Right ventricle myocardium inferior (tissue), 1 donor: ENCODE data around the gene PTGR3. TPM values are rescaled to one million over a fixed set of nuclear protein-coding genes. Genes with fewer than 3 reads are reported as not detected.
"Not testable (repeated sequence)": the region's sequence is repeated elsewhere in the genome, so short reads cannot be mapped to it uniquely, and the experiment has no call there.

Experiments
- ATAC-seq: fragments of 200-7000 bp; cut with Tn5 transposase; one replicate; pipeline ENCODE4 v1.9.1; 2020; ENCODE audit warnings: mild to moderate bottlenecking, moderate library complexity
- DNase-seq: peaks from one replicate; pipeline ENCODE4 v3.0.0; 2021; ENCODE audit errors: missing footprints
- intact Hi-C: fragments of 100-400 bp; cut with DNase I; formaldehyde crosslinking; loops from one replicate; pipeline ENCODE4 v1.11.0; 2022
- total RNA-seq: library from RNA; stranded (reverse); fragmentation: NEBNext Ultra II Directional; extraction: Animal tissue kit (Norgen Biotek cat#: 25700); gene quantifications from one replicate; pipeline ENCODE4 v1.2.1, GENCODE V29; 2021
- donor health status: DM: no; HTN: yes; CAD: no; lungs with severe emphysema.

PTGR3 gene
- total RNA-seq, 1 donor from 2014 or later = 71.5 TPM

DNA sequence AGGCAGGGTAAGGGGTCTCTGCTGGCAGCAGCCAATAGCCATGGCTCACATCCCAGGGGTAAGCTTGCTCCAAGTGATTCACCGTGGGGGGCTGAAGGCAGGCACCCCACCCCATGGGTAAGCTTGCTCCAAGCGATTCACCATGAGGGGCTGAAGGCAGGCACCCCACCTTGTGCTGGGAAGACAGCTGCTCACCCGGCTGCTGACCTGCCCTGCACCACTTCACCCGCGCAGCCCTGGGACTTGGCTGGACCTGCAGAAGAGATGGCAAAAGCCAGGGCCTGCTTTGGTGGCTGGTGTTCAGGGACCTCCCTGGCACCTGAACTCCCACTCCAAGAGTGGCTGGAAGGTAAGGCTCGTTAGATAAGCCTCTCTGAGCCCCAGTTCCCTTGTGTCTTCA is 19.2 kb downstream of the PTGR3 start:
- ATAC-seq = no peak
- intact Hi-C loops = no loop called here
- no peak for DNase-seq

DNA sequence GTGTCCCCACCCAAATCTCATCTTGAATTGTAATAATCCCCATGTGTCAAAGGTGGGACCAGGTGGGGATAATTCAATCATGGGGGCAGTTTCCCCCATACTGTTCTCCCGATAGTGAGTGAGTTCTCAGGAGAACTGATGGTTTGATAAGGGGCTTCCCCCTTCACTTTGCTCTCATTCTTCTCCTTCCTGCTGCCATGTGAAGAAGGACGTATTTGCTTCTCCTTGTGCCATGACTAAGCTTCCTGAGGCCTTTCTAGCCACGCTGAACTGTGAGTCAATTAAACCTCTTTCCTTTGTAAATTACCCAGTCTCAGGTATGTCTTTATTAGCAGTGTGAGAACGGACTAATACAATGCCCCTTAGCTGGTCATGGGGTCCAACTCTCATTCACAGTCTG is 21.2 kb downstream of the PTGR3 start:
- ATAC-seq, intact Hi-C loops, DNase-seq: not testable (repeated sequence)

DNA sequence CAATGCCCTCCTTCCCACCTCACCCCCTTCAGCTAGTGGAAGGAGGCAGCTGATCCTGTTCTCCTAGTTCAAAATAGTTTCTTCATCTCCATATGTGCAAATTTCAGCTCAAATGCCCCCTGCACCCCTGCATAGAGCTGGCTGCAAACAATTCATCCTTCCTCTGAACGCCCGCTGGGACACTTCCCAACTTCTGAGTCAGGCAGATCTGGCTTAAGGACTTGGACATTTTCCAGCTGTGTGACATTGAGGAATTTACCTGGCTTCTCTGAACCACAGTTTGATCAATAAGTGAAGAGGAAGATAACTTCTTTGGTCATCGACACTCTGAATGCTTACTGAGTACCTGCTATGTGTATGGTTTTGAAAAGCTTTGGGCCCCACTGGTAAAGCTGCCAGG is 23.5 kb downstream of the PTGR3 start:
- no peak for DNase-seq
- intact Hi-C loops = no loop called here
- ATAC-seq = no peak

DNA sequence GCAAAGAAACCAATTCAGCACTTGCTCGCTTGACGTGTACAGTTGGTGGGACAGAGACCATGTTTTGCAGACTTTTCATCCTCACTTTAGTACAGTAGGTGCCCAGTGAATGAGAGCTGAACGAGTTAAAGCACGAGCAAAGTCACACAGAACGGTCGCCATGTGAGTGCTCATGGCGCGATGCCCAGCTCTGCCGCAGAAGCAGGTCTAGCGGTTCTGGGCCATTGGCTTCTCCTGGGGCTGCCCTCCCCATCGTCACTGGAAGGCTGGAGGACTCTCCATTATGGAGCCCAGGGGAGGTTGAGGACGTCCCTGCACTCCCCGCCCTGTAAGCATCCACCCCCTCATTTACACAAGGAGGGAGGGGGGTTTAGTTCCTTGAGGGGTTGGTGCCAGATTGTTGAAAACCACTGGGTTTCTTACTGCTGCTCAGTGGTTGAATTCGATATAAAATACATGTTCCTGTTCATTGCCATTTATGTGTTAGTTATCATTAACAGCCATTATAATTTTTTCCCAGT is 24.9 kb downstream of the PTGR3 start:
- no peak for DNase-seq
- intact Hi-C loops = no loop called here
- no peak for ATAC-seq

DNA sequence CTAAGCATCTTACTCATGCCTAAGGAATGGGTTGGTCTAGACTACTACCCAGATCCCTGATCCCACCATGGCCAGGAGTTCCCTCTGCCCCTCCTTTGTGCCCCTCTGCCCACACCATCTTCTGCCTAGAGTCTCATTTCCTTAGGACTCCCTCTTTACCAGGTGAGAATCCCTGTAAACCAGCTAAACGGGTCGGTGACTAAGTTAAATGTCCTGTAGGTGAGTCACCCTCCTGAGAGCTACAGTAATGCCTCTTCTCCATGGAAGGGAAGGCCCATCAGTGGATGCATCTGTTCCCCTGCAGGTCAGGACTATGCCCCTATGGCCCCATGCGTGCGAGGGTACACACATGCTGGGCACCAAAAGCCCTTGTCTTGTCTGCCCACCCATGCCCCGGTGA is 25.4 kb downstream of the PTGR3 start:
- ATAC-seq (no peak), DNase-seq (no peak)
- intact Hi-C loops = no loop called here

DNA sequence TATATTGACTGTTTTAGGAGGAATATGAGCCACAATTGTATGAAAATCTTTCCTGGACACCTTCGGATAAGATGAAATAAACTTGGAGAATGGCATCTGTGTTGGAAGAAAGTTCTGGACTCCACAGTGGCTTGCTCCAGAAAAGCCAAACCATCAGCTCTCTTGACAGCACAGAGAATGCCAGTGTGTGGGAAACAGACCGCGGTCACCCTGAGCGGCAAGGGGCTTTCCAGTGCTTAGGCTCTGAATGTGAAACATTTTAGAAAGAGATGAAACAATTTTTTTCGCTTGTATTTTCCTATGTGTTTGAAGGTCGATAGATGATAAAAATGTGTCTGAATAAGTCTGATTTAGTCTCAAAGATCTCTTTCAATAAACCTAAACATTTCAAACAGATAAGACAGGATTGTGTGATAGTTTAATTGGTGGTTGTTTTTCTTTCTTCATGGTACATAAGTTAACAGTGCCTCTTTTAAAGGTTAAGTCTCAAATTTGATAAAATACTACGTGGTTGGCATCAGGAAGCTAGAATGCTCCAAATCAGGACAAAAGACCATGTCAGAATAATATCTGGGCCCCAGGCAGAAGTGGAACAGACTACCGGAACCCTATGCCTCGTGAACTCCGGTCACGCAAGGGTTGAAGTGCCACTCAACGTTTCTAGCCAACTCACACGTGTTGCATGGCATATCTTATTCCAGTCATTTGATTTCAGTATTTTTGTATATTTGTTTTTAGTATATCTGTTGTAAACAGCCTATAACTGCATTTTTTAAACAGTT is 28.9 kb downstream of the PTGR3 start:
- intact Hi-C loops = no loop called here
- ATAC-seq = no peak

DNA sequence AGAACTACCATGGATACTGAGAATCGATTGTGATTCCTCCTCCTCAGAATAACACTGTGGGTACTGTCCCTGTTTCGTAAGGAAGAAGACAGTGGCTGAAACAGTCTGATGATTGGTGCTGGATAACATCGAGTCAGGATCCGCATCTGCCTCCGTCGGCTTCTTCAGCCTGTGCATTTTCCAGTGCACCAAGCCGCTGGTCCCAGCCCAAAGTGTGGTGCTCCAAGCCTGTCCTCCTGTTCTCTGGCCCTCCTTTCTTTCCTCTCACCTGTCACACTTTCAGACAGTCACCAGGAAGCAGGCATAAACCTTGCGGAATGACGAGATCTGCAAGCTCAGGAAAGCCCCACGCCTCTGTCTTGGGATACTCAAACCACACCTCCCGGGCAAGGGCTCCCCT is 30.6 kb downstream of the PTGR3 start:
- no peak for ATAC-seq
- no peak for DNase-seq

More for the DNA sequence above, 28.9 kb downstream of the PTGR3 start:
- no peak for DNase-seq

DNA sequence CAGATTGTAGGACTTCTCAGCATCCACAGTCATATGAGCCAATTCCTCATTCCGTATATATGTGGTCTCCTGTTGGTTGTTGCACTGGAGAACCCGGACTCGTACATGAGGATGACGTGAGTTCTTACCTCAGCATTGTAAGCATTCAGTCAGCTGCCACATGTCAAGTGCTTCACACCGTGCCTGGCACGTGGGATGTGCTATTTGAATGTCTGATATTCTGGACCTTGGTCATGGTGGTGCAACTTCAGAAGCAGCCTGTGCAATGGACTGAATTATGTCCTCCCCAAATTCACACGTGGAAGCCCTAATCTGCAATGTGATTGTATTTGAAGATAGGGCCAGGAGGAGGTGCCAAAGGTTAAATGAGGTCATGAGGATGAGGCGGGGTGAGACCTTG is 32.1 kb downstream of the PTGR3 start:
- intact Hi-C loops = no loop called here
- ATAC-seq = no peak
- no peak for DNase-seq

More for the DNA sequence above, 30.6 kb downstream of the PTGR3 start:
- intact Hi-C loops = no loop called here

DNA sequence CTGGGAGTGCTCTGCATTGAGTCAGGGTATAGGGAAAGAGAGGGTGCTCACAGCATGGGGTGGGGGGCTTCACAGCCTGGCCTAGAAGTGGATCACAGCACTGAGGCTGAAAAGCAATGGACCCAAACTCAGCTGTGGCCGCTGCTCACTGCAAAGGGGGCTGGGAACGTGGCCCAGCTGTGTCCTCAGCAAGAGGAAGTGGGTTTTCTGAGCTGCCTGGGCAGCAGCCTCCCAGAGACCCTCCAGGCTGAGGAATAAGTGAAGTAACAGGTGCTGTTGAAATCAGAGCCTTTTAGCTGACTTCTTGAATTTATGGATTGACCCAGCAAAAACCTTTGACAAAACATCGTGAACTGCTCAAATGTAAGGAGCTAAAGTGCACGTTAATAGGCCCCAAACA is 35.2 kb downstream of the PTGR3 start:
- intact Hi-C loops = loop anchor here (5.0 kb wide), 1 partner anchor 101 kb away; no protein-coding TSS in a partner anchor
- ATAC-seq (no peak), DNase-seq (no peak)

DNA sequence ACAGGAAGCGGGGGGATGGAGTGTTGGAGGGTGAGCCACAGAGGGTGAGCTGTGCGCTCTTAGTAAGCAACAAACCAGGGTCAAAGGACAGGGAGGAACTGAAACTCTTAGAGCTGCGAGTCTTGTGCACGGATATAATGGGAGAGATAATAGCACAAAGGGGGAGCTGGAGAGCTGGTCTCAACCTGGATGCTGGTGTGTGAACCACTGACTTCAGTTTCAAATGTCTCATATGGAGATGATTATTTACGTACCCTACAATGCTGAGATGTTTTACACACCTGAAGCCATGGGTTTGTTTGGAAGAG is 35.9 kb downstream of the PTGR3 start:
- intact Hi-C loops = loop anchor here (5.0 kb wide), 1 partner anchor 101 kb away; no protein-coding TSS in a partner anchor
- DNase-seq (no peak), ATAC-seq (peak; percentile 32)

DNA sequence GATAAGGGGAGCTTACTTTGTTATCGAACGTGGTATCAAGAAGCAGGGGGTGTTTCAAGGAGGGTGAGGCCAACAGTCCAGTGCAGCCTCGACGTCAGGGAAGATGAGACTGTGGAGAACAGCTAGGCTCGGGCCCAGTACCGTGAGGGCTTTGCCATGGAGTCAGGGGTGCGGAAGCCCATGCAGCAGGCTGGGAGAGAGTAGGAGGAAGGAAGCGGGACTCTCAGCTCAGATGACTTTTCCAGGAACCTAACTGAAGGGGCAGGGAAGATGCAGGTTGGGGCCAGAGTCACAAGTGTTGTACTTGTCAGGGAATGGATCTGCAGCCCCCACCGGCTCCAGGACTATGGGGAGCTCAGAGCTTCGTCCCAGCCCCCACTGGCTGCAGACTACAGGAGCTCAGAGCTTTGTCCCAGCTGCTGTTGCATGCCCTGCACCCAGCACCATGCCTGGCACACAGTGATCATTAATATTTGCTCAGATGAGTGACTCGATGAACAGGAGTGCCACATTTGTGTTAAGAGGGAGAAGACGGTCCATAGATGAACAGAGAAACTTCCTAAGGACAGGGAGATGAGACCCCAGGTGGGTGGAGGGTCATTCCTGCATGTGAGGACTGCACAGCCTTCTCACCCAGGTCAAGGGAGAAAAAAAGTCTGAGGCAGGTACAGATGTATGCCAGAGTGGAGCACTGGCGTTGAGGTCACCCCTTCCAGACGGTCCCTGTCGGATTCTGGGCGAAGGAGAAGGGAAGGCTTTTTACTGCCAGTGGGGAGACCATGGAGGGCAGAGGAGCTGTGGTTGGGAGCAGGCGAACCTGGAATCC is 36.4 kb downstream of the PTGR3 start:
- DNase-seq = no peak
- intact Hi-C loops = loop anchor here (5.0 kb wide), 1 partner anchor 100 kb away; no protein-coding TSS in a partner anchor
- no peak for ATAC-seq

DNA sequence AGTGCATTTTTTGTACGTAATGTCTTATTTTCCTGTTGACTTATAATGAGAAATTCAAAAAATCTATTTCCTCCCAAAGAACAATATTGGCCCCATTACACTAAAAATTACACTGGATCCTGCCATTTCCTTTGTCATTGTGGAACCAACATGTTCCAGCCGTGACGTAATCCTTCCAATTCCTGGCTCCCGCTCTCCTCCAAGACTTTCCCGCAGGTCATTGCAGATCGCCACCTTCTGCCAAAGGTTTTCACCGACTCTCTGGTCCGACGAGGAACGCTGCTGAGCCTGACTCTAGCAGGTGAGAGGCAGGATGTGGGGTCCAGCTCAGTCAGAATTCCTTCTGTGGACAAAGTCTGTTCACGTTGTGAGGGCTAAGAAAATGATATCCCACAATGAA is 38.0 kb downstream of the PTGR3 start:
- intact Hi-C loops = loop anchor here (5.0 kb wide), 1 partner anchor 99 kb away; no protein-coding TSS in a partner anchor
- ATAC-seq (no peak), DNase-seq (no peak)

DNA sequence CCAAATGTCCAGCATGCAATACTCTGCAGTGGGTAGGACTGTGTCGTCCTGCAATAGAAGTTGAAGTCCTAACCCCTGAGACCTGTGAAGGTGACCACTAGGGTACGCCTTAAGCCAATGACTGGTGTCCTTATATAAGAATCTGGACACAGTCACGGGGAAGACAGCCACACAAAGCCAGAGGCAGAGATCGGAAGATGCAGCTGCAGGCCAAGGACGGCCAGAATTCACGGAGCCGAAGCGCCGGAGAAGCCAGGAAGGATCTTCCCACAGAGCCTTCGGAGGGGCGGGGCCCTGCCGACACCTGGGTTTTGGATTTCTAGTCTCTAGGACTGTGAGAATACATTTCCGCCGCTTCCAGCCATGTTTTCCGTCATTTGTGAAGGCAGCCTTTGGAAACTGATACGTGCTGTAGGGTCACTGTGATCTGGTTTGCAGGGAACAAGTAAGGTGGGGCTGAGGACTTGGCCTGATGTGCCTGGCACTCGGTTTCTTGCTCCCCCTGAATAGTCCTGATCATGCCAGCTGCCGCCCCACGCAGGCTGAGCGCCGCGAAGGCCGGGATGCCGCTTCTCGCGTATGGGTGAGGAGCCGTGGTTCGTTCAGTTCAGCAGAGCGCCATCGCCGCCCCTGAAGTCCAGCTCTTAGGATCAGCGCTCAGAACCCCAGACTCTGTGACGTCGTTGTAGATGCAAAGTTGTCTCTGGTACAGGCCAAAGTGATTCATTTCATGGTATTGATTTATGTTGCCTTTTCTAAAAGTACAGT is 38.7 kb downstream of the PTGR3 start:
- ATAC-seq (peak; percentile 35), DNase-seq (no peak)
- intact Hi-C loops = loop anchor here (5.0 kb wide), 1 partner anchor 98 kb away; no protein-coding TSS in a partner anchor

DNA sequence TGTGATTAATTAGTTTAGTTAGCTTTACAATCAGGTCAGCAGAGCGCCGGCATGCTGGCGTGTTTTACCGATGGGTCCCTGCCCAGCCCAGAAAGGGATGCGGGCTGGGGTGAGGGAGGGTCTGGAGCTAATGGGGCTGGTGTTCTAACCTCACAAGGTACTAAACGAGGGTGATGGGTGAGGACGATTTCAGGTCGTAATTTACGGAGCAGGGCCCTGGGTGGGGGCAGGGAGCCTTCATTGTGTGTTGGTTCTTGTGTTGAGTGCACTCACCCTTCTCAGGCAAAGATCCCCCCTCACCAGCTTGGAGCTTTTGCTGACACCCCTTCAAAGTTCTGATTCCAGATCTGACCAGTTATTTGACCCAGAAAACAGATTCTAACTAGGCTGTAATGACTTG is 39.5 kb downstream of the PTGR3 start:
- no peak for ATAC-seq
- intact Hi-C loops = loop anchor here (10.0 kb wide), 2 partner anchors 75 to 305 kb away; no protein-coding TSS in a partner anchor
- DNase-seq = no peak

DNA sequence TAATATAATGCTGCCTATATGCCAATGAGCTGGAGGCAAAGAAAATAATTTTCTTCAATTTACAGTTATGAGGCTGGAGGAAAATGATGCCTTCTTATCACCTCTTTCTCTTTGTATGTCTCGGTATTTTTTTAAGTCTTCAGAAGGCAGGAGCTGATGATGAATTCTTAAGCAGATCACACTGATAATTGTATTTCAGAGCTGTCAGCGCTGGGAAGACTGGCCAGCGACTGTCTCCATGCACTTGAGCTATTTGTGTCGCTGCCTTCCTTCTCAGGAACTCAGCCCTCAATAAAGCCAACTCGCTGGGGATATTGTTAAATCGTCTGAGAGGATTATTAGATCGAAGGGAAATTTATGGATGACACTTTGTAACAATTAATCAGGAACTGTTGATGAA is 40.3 kb downstream of the PTGR3 start:
- ATAC-seq (no peak), DNase-seq (no peak)
- intact Hi-C loops = loop anchor here (10.0 kb wide), 2 partner anchors 76 to 306 kb away; no protein-coding TSS in a partner anchor

DNA sequence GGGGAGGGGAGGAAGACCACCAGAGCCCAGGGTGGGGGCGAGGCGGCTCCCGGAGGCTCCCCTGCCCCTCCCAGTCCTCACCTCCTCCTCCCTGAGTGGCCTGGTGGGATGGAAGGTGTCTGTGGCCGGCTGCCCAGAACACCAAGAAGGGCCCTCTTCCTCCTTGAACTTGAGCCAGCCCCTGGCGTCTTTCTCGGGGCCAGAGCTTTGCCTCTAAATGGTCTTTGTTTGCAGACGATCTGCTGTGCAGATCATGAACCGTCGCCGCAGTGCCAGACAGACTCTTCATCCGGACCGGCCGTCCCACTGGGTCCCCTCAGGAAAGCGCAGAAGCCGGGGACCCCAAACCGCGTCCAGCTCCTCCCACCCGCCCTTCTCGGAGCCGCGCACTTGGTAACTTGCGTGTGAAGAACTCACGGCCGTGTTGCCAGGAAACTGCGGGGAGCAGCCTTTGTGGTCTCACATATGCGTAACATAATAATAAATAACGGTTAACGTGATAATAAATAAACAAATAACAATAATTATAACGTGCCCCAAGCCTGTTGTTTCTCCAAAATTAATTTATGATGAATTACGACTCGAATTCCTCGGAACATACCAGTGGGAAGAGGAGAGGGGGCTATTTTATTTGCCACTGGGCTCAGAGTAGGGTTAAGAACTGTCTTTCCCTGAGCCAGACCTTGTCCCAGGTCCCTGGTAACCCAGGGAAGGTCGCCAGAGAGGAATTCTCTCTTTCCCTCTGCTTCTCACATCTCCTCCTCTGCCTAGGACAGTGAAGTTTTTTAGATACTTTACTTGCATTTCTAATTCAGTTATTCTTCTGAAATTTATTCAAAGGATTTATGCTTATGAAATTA is 41.0 kb downstream of the PTGR3 start:
- DNase-seq (no peak), ATAC-seq (peak; percentile 35)
- intact Hi-C loops = loop anchor here (10.0 kb wide), 2 partner anchors 77 to 307 kb away; no protein-coding TSS in a partner anchor

DNA sequence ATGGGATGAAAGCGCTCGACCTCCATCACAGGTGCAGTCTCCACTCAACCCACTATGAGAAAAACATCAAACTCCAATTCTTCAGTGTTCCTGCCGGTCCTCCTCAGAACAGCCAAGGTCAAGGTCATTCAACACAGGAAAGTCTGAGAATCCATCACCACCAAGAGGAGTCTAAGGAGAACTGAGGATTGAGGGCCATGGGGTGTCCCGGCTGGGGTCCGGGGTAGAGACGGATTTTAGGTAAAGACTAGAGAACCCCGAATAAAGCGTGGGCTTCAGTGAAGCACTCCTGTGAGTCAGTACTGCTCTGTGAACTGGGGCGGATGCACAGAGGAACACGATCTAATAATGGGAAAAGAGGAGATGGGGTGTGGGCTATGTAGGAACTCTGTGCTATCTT is 41.8 kb downstream of the PTGR3 start:
- DNase-seq = no peak
- no peak for ATAC-seq
- intact Hi-C loops = loop anchor here (10.0 kb wide), 2 partner anchors 78 to 308 kb away; no protein-coding TSS in a partner anchor

DNA sequence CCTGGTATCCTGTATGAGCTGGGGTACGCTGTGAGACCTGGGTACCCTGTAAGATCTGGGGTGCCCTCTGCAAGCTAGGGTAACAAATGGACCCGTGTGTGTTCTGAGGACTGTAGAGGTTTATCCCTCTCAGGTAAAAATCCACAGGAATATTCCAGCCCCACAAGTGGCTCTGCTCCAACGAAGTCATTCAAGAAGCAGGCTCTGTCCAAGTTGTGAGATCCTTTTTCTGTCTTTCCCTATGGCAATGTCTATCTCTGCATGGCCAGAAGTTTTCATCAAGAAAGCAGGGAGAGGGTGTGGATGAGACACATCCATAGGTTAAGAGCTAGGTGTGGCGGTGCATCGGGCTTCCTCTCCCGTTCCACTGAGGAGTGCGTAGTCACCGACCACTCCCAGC is 43.0 kb downstream of the PTGR3 start:
- DNase-seq = no peak
- ATAC-seq = no peak
- intact Hi-C loops = loop anchor here (10.0 kb wide), 2 partner anchors 79 to 309 kb away; no protein-coding TSS in a partner anchor
